Measurements from ENCODE around the gene SLC35F3.
"Not testable (repeated sequence)": the region's sequence is repeated elsewhere in the genome, so short reads cannot be mapped to it uniquely, and the experiment has no call there.

Gene SLC35F3

DNA sequence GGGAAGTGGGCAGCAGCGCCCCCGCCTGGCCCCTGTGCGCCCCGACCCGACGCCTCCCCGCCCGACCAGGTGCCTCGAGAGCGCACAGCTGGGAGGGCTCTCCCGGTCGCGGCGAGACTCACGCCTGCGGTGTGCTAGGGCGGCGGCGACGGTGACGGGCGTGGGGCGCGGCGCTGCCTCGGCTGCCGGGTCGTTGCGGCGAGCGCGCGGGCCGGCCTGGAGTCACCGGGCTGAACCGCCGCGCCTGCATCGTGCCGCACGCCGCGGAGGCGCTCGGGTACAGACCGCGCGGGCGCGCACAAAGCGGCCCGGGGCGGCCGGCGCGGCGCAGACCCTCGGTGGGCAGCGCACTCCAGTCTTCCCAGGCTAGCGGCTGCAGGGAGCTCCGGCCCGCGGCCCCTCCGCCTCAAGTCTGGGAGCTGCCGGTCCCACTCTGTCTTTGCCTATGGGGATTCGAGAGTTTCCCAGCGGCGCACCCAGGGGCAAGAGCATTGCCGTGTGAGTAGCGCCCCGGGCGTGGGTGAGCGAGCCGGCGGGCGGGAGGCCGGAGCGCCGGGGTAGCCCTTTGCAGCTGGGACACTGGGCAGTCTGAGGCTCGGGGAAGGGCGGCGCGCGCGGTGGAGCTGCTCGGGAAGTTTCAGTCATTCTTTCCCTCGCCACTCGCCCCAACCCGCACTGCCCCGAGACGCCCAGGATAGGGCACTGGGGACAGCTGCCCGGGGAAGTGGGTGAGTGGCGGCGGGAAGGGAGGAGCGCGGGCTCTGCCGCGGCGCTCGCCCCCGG is at the start of gene SLC35F3:
SLC35F3 (plus strand) TSS at position 44 of the 783 bp plus-strand sequence.
- DNase-seq, result peak; percentile 50

DNA sequence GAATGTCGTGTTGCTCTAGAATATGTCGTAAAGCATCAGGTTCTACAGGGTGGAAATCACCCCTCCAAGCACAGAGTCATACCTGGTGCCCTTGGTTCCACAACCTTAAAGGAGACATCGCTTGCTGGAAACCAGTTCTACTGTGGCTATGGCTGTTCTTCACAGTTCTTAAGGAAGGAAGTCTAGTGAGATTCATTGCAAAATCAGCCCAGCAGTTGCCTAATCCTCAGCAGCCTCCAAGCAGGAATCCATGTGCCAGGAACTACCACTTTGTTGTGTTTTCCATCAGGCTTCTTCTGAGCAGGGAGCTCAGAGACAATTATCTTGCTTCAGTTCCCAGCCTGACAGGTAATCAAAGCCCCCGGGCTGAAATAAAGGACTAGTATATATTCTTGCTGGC is 45.0 kb upstream of the SLC35F3 start:
- no peak for DNase-seq

GRCh38 chr1:233863901-233864545 is 40.5 kb upstream of the SLC35F3 start:
- no peak for DNase-seq

DNA sequence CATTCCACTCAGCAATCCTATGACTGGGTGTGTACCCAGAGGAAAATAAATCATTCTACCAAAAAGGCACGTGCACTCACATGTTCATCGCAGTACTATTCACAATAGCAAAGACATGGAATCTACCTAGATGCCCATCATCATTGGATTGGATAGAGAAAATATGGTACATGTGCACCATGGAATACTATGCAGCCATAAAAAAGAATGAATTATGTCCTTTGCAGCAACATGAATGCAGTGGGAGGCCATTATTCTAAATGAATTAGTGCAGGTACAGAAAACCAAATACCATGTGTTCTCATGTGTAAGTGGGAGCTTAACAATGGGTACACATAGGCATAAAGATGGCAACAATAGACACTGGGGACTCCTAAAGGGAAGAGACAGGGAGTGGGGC is 39.9 kb upstream of the SLC35F3 start:
- no peak for DNase-seq

DNA sequence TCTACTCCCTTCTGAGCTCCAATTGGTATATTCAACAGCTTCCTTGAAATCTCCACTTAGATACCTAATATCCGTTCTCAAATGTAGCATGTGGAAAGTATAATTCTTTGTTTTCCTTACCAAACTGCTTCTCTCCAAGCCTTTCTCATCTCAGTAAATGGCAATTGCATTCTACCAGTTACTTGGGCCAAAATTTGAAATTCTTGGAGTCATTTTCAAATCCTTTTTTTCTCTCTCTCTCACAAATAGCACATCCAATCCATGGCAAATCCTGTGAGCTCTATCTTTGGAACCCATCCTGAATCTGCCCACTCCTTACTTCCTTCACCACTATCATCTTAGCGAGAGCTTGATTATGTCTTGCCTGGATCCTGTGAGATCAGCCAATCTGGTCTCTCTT is 39.3 kb upstream of the SLC35F3 start:
- no peak for DNase-seq

- no peak for DNase-seq
Observed at GRCh38 chr1:233865902-233866301, 38.6 kb upstream of the SLC35F3 start.

- no peak for DNase-seq
Observed at GRCh38 chr1:233867028-233867427, 37.4 kb upstream of the SLC35F3 start.

GRCh38 chr1:233868461-233868860 is 36.0 kb upstream of the SLC35F3 start:
- no peak for DNase-seq

GRCh38 chr1:233869680-233870079 is 34.8 kb upstream of the SLC35F3 start:
- no peak for DNase-seq

- DNase-seq, result no peak
Observed at GRCh38 chr1:233873666-233874065, 30.8 kb upstream of the SLC35F3 start.

DNA sequence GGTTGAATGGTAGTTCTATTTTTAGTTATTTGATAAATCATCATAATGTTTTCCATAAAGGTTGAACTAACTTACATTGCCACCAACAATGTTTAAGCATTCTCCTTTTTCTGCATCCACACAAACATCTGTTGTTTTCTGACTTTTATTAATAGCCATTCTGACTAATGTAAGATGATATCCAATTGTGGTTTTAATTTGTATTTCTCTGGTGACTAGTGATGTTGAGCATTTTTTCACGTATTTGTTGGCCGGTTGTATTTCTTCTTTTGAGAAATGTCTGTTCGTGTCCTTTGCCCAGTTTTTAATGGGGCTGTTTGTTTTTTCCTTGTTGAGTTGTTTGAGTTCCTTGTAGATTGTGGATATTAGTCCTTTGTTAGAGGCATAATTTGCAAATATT is 24.6 kb upstream of the SLC35F3 start:
- DNase-seq, result no peak

DNA sequence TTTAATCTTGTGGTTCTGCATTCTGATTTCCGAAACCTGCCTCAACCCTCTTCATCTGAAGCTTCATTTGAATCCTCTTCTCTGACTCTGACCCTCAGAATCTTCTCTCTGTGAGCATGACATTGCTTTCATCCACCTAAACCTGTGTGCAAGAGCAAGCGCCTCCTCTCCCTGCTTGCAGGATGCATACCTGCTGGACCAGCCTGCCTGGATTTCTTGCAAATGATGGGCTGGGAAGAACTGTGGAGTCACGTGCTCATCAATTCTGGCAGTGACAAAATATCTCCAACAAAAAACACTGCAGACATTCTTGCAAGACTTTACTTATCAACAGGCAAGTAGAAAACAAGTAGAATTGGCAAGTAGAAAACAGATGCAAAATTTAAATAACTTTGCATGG is 20.8 kb upstream of the SLC35F3 start:
- no peak for DNase-seq

DNA sequence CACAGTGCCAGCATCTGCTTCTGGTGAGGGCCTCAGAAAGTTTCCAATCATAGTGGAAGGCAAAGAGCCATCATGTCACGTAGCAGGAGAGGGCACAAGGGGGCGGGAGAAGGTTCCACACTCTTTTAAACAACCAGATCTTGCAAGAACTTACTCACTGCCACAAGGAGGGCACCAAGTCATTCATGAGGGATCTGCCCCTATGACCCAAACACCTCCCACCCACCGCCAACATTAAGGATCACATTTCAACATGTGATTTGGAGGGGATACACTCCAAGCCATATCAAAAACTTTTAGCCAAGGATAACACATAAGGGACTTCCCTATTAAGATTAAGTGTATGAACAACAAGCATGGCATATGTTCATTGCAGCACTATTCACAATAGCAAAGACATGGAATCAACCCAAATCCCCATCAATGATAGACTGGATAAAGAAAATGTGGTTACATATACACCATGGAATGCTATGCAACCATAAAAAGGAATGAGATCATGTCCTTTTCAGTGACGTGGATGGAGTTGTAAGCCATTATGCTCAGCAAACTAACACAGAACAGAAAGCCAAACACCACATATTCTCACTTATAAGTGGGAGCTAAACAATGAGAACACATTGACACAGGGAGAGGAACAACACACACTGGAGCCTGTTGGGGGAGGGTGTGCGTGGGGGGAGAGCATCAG is 19.9 kb upstream of the SLC35F3 start:
- no peak for DNase-seq

GRCh38 chr1:233885196-233885920 is 19.1 kb upstream of the SLC35F3 start:
- no peak for DNase-seq

DNA sequence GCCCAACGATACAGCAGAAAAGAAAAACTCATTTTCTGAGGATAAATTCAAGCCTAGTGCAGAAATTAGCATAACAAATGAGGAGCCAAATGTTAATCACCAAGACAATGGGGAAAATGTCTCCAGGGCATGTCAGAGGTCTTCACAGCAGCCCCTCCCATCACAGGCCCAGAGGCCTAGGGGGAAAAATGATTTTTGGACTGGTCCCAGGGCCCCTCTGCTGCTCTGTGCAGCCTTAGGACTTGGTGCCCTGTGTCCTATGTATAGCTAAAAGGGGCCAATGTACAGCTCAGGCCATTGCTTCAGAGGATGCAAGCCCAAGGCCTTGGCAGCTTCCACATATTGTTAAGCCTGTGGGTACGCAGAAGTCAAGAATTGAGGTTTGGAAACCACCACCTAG is 13.3 kb upstream of the SLC35F3 start:
- not testable (repeated sequence) for DNase-seq

DNA sequence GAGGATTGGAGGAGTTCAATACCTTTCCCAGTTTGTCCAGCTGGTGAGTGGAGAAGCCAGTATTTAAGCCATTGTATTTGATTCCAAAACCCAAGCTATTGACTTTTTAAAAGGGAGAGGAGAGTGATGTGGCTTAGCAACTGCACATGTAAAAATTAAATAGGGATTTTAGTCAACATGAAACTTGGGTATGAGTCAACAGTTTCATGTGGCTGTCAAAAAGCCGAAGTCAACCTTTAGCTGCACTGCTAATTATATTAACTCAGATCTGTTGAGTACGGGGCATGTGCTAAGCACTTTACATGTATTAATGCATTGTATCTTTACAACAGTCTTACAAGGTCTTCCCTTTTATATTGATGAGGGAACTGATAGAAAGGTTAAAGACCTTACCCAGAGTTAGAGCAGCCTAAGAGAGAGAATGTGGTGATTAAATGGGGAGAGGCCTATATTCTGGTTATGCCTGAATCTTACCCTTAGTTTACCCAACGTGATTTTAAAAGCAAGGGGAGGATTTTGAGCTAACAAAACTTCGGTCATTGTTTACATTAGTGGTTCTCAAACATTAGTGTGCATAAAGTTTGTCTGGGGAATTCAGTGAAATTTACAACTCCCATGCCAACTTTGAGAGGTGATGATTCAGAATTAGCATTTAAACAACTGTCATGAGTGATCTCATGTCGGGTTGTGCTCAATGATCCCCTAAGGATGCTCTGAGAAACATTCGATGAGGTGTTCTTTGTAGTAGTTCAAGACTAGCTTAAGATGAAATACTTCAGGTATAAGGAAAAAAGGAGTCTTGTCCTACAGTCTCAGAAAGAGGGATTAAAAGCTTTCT is 6.9 kb upstream of the SLC35F3 start:
- no peak for DNase-seq

GRCh38 chr1:233901495-233901894 is 3.0 kb upstream of the SLC35F3 start:
- DNase-seq, result no peak

- DNase-seq, result no peak
Observed at GRCh38 chr1:233905416-233906051, 1.1 kb downstream of the SLC35F3 start.

DNA sequence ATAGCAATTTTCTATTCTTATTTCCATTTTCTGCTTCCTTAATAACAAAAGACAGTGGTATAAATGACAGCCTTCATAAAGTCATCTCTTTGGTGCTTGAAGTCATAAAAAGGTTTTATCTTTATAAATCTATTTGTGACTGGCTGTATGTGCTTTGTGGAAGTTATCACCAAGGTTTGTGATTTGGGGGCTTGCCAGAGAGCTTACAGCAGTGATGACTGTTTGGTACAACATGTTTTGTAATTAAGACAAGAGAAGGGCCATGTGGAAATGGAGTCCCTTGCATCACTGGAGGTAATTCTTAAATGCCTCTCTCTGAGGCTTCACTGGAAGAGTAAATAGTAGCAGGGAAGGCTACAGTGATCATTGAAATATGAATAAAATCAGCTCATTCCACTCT is 2.7 kb downstream of the SLC35F3 start:
- DNase-seq, result no peak

DNA sequence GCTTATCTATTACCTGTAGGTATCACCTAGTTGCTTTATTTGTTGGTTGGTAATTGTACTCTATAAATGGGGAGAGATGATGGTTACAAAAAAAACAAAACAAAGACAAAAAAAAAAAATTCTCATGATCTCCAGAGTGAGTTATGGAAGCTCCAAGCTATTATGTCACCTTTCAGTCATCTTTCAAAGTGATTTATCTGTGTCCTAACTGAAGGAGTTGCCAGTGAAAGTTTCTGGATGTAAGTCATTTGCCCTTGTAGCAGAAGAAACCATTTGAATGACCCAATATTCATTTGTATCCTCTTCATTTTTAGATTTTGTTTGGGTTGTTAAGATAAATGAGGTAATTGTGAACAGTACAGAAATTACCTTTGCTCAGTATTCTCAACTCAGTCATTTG is 3.6 kb downstream of the SLC35F3 start:
- no peak for DNase-seq

- DNase-seq, result no peak
Observed at GRCh38 chr1:233909195-233909594, 4.7 kb downstream of the SLC35F3 start.

DNA sequence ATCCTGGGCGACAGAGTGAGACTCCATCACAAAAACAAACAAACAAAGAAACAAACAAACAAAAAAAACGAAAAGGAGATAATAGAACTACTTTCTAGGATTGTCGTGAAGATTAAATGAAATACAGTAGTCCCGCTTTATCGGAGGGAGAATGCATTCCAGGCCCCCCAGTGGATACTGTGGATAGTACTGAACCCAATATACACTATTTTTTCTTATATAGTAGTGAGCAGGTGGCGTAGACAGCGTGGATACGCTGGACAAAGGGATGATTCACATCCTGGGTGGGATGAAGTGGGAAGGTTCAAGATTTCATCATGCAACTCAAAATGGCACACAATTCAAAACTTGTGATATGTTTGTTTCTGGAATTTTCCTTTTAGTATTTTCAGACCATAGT is 8.0 kb downstream of the SLC35F3 start:
- DNase-seq, result no peak

Measured in stimulated activated CD4-positive, alpha-beta T cell treated with anti-CD3 and anti-CD28 coated beads, Interleukin-15, amount 100 ng/mL, for 24 hours (primary cell).